Left ventricle myocardium inferior (tissue), 1 donor: ENCODE measurements around the gene TAS1R2. TPM values are rescaled to one million over a fixed set of nuclear protein-coding genes. Genes with fewer than 3 reads are reported as not detected.

Experiments
- DNase-seq: peaks from one replicate; pipeline ENCODE4 v3.0.0-alpha.2; 2020
- H3K27ac ChIP-seq: fragments of 200-600 bp; replicated peaks from 2 replicates; pipeline ENCODE4 v1.8.0; 2021
- H3K27me3 ChIP-seq: fragments of 200-600 bp; 2 replicates; pipeline ENCODE4 v1.8.0; 2021; ENCODE audit warnings: low read depth
- H3K36me3 ChIP-seq: fragments of 200-600 bp; 2 replicates; pipeline ENCODE4 v1.8.0; 2021
- H3K4me1 ChIP-seq: fragments of 200-600 bp; 2 replicates; pipeline ENCODE4 v1.8.0; 2021
- H3K4me3 ChIP-seq: fragments of 200-600 bp; 2 replicates; pipeline ENCODE4 v1.8.0; 2021; ENCODE audit warnings: mild to moderate bottlenecking, moderate library complexity
- H3K9me3 ChIP-seq: fragments of 200-600 bp; replicated peaks from 2 replicates; pipeline ENCODE4 v1.8.0; 2021
- CTCF ChIP-seq: fragments of 200-600 bp; IDR thresholded peaks from 2 replicates; pipeline ENCODE4 v1.8.0; 2021; ENCODE audit warnings: antibody characterized with exemption, mild to moderate bottlenecking, borderline replicate concordance
- intact Hi-C: fragments of 100-400 bp; cut with micrococcal nuclease; formaldehyde crosslinking; loops from one replicate; pipeline ENCODE4 v1.11.0; 2022
- long read RNA-seq: library from polyadenylated mRNA; unstranded; transcript quantifications from one replicate; pipeline ENCODE4 v2.0.0, GENCODE V29; 2021
- total RNA-seq: library from RNA; stranded (reverse); fragmentation: NEBNext Ultra II Directional; extraction: Animal tissue kit (Norgen Biotek cat#: 25700); gene quantifications from one replicate; pipeline ENCODE4 v1.2.1, GENCODE V29; 2021
- donor health status: DM: no; HTN: yes; CAD: no; lungs with severe emphysema.

The TAS1R2 gene
- not detected for total RNA-seq
- long read RNA-seq: 0 reads

DNA sequence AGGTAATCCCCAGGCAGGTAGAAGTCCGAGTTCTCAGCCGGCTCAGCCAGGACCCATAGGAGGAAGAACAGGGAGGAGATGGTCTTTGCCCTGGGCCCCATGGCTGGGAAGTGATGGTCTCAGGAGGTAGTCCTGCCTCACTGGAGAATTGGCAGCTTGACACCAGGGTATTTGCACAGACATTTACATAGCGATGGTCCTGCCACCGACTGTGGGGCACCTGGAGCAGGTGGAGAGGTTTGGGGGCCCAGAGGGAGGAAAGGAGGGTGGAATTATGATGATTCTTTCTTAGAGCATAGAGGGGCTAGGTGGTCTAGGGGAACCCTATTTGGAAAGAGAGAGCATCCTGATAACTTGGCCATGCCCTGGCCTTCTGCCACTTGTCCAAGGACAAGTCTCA is at the start of gene TAS1R2:
Gene TAS1R2, minus strand, starts transcription at position 101 of the 400 bp plus-strand sequence. Its CDS starts 0 bp downstream, at position 101.
- Histone ChIP-seq H3K27ac (no peak within 1 kb of the TSS), H3K36me3 (no peaks in the 10 kb centered on the region), H3K4me1 (no peaks in the 10 kb centered on the region), H3K9me3 (no peaks in the 10 kb centered on the region), H3K27me3 (peaks cover 37% of the 10 kb centered on the region), H3K4me3 (no peak within 1 kb of the TSS)
- intact Hi-C loops: no loop called here
- TF ChIP-seq CTCF: no peak
- DNase-seq: no peak

DNA sequence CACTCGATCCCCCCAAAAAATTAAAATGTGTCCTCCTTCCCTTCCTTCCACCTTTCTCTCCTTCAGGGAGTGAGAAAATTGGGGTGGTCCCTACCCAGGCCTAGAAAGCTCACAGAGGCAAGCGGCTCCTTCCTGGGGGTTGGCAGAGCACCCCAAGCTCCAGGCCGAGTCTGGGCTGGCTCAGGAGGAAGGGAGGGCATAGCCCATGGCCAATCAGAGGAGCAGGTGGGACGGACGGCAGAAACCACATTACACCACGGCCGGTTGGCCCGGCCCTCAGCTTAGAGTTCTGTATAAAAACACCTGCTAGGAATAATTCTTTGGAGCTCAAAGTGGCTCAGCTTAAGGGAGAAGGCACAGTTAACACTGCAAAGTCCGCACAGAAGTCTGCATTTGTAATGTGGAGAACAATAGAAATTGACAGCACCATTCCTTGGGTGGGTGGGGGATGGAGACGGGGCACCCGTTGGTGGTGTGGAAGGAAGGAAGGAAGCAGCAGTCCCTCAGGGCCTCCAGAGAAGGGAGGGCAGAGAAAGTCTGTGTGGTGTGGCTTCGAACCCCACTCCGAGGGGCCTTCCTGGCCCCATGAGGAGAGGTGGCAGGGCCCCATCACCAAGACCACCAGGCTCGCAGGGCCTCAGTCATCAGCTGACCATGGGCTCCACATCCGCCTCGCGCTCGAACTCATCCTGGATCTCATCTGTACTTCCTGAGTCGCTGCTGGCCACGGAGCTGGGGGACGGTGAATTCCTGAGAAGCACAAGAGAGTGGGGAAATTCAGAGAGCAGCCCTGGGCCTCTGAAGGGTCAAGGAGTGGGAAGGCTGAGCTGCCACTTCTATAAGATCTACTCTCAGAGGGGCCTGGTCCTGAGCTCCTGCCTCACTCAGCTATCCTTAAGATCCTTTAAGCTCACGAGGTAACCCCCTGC is 48.7 kb upstream of the TAS1R2 start:
- no peaks in the 10 kb centered on the region for H3K27me3 ChIP-seq
- TF ChIP-seq CTCF: no peak
- H3K4me1 ChIP-seq: peaks cover 51% of the 10 kb centered on the region
- intact Hi-C loops: loop anchor here (5.0 to 10.0 kb wide), 2 partner anchors 47 to 189 kb away; partner anchors contain the start of gene IFFO2
- H3K36me3 ChIP-seq: peaks cover 24% of the 10 kb centered on the region
- peak overlapping the region; percentile 82 for H3K27ac ChIP-seq
- no peaks in the 10 kb centered on the region for H3K9me3 ChIP-seq
- peak overlapping the region; percentile 9 for H3K4me3 ChIP-seq
- no peak for DNase-seq

GRCh38 chr1:18907021-18907916 is 47.8 kb upstream of the TAS1R2 start:
- Histone ChIP-seq H3K4me3 (peak overlapping the region; percentile 14), H3K27me3 (no peaks in the 10 kb centered on the region), H3K27ac (peak overlapping the region; percentile 82), H3K4me1 (peaks cover 47% of the 10 kb centered on the region), H3K9me3 (no peaks in the 10 kb centered on the region), H3K36me3 (peaks cover 24% of the 10 kb centered on the region)
- peak; percentile 53 for DNase-seq
- TF ChIP-seq CTCF: peak; percentile 87
- intact Hi-C loops: loop anchor here (5.0 to 10.0 kb wide), 2 partner anchors 48 to 190 kb away; partner anchors contain the start of gene IFFO2

DNA sequence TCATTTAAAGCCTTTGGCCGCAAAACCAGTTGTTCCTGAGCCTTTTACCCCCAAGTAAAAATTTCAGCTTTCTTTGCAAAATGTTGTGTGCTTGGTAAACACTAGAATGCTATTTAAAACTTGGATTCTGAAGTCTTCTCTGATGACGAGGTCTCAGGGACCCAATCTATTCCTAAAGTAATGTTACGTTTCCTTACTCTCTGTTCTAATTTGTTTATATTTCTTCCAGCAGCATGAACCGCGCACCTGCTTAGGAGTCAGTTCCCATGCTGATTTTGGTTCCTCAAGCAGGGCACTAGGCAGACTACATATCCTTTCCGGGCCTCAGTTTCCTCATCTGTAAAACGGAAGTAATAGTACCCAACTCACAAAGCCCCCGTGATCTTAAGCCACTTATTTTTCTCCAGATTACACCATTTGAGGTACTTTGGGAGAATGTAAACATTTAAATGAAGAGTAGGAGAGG is 43.9 kb upstream of the TAS1R2 start:
- TF ChIP-seq CTCF: no peak
- no peak for DNase-seq
- Histone ChIP-seq H3K9me3 (no peaks in the 10 kb centered on the region), H3K4me3 (peak overlapping the region; percentile 96), H3K4me1 (peaks cover 51% of the 10 kb centered on the region), H3K27me3 (no peaks in the 10 kb centered on the region), H3K36me3 (no peaks in the 10 kb centered on the region), H3K27ac (peak overlapping the region; percentile 94)
- intact Hi-C loops: loop anchor here (10.0 kb wide), 1 partner anchor 51 kb away; the partner anchor contains the start of gene IFFO2
